GM19239 (cell line): ENCODE measurements around the gene ERVH48-1.
"Not testable (repeated sequence)": the region's sequence is repeated elsewhere in the genome, so short reads cannot be mapped to it uniquely, and the experiment has no call there.

Experiments used
- DNase-seq: peaks from one replicate; pipeline ENCODE4 v3.0.0; 2011; ENCODE audit warnings: low spot score; ENCODE audit not compliant: insufficient read length
- FAIRE-seq: peaks from 2 replicates; lab custom pipeline; 2011; peaks lifted over from hg19 to GRCh38; lab: Jason Lieb, UNC

ERVH48-1 gene

DNA sequence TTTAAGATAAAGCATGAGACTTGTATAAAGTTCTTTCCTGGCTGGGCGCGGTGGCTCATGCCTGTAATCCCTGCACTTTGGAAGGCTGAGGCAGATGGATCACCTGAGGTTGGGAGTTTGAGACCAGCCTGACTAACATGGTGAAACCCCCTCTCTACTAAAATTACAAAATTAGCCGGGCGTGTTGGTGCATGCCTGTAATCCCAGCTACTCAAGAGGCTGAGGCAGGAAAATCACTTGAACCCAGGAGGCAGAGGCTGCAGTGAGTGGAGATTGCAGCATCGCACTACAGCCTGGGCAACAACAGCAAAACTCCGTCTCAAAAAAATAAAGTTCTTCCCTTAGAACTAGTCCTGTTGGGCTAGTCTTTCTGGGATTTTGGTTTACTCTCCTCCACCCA is 13.5 kb downstream of the ERVH48-1 start:
- DNase-seq, FAIRE-seq: not testable (repeated sequence)

DNA sequence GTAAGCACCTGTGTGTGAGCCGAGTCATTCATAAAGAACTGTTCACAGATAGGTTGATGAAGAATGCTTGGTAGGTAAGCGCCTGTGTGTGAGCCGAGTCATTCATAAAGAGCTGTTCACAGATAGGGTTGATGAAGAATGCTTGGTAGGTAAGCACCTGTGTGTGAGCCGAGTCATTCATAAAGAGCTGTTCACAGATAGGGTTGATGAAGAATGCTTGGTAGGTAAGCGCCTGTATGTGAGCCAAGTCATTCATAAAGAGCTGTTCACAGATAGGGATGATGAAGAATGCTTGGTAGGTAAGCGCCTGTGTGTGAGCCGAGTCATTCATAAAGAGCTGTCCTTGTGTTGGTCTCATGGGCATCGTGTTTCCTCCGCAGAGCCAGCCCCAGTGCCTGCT is 16.9 kb downstream of the ERVH48-1 start:
- not testable (repeated sequence) for FAIRE-seq, DNase-seq

DNA sequence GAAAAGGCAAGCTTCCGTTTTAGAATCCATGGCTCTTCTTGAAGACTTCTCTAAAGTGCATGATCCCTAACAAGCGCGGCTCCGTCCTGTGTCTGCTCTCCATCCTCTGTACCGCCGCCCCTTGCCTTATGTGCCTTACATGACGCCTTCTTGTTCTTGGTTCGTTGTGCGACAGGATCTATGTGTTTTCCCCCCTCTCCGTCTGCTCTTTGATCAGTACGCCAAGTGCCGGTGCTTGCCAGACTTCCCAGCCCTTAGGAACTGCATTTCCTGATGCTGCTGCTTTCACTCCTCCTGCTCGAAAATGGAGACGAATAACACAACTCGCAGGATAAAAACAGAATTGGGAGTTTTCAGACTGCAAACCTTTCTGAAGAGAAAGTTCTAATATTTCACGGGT is 19.2 kb downstream of the ERVH48-1 start:
- DNase-seq (no peak), FAIRE-seq (no peak)

GRCh38 chr21:42905195-42905594 is 20.2 kb downstream of the ERVH48-1 start:
- DNase-seq: no peak
- no peak for FAIRE-seq

- FAIRE-seq (no peak), DNase-seq (no peak)
Observed at GRCh38 chr21:42903817-42904216, 21.6 kb downstream of the ERVH48-1 start.

- DNase-seq (no peak), FAIRE-seq (no peak)
Observed at GRCh38 chr21:42900446-42900845, 25.0 kb downstream of the ERVH48-1 start.

DNA sequence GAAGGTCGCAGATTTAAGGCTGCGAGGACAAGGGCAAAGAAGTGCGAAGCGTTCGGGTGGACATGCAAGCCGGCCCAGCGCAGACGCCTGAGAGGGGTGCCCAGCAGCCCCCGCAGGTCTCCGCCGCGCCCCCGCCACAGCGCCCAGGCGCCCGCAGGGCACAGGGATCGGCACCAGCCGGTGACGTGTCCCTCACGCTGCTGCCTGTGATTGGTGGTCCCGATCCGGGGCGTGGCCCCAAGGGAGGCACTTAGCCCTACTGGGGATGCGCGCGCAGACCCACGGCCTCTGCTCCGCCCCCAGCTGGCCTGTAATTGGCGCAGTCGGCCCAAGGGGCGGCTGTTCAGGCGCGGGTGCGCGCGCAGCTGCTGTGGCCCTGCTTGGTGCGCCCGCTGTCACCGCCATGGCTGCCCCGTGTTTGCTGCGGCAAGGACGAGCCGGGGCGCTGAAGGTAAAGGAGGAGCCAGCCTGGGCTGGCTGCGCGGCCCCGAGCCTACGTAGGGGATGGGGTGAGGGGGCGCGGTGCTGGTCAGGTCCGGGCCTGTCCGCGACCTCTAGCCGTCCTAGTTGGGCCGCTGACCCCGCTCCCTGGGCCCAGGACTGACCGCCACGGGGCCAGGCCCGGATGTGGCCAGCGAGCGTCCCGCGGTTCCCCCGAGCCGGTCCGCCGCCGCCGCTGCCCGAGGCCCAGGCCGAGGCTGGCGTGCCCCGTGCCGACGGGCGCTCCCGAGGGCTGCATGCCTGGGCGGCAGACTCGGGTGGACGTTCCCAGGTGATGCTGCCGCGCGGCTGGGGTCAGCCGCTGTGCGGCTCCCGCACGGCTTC is 32.3 kb downstream of the ERVH48-1 start, which contains the start of gene NDUFV3:
NDUFV3 (plus strand) TSS at position 379 of the 825 bp plus-strand sequence; CDS start at position 404, 25 bp downstream.
- DNase-seq: peak; percentile 90
- FAIRE-seq: peak; percentile 98

DNA sequence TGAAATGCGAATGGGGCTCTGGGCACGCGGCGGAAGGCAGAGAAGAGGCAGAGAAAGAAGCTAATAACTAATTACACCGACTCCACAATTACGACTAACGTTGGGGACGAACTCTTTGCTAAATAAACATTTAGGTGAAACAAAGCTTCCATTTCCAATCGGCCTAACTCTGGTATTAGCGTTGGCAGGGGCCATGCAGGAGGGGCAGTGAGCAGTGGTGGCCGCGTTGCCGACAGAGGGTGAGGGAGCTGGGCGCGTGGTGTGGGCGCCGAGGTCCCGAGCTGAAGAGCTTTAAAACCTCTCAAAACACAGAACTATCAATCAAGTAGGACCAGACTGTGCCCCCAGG is 32.9 kb downstream of the ERVH48-1 start:
- DNase-seq (no peak), FAIRE-seq (peak; percentile 40)

- DNase-seq: no peak
- FAIRE-seq: no peak
Observed at GRCh38 chr21:42887326-42887725, 38.1 kb downstream of the ERVH48-1 start.

- DNase-seq (no peak), FAIRE-seq (no peak)
Observed at GRCh38 chr21:42883921-42884320, 41.5 kb downstream of the ERVH48-1 start.

DNA sequence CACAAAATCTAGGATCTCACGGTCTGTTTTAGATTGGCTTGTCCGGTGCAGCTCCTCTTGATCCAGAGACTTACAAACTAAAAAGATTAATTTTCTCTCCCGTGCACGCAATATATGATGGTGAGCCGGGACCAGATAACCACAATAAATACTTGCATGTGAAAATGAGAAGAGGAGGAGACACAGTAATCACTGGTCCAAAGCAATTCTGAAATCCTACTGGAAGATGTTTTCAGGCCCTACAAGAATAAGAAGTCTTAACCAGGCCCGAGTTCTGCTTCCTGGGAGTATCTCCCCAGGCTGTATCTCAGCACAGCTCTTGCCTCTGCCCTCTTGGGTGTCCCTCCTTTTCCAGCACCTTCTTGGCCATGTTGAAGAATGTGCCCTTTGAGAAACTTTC is 45.1 kb downstream of the ERVH48-1 start:
- DNase-seq (no peak), FAIRE-seq (no peak)

DNA sequence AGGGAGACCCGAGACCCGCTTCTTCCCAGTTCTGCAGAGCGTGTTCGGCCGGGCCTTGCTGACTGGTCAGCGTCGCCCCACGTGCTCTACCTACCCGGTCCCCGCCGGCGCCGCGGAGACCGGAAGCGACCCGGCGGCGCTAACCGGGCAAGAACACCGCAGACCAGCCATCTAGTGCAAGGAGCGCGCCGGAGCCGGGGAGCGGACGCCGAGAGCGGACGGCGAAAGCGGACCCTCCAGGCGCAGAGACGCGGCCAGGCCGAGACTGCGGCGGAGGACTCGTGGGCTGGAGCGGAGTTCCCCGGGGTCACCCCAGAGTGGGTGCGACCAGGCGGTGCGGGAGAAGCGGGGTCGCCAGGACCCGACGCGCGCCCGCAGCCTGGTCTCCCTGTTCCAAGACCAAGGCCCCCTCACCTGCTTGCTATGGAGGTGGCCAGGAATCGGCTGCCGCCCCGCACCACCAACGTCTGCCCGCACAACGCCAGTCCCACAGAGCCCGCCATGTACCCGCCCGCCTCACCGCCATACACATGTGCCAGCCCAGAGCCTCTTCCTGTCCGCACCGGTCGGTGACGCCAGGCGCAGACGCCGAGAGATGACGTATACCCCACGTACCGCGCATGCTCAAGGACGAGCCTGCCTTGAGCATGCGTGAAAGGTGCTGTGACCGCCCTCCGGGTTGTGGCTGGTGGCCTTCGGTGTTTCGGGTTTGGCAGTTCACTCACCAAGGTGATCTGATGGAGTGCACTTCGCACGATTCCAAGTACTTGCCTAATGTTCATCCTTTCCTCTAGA is 46.2 kb downstream of the ERVH48-1 start, which contains the start of gene WDR4:
WDR4 (minus strand) TSS at position 547 of the 795 bp plus-strand sequence; CDS start at position 503, 44 bp downstream.
- DNase-seq (peak; percentile 95), FAIRE-seq (peak; percentile 95)

DNA sequence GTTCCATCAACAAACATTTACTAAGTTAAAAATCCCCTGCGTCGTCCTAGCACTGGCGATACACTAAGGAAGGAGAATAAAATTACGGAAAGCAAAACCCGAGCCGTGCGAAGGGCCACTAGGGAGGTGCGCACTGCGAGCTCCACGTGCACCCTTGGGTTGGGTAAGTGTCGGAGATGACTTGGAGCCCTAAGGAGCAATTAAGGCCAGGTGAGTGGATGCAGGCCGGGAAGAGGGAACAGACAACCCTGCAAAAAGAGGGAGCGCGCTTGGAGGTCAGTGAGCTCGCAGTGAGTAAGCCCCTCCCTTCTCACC is 46.8 kb downstream of the ERVH48-1 start:
- no peak for FAIRE-seq
- DNase-seq: no peak

DNA sequence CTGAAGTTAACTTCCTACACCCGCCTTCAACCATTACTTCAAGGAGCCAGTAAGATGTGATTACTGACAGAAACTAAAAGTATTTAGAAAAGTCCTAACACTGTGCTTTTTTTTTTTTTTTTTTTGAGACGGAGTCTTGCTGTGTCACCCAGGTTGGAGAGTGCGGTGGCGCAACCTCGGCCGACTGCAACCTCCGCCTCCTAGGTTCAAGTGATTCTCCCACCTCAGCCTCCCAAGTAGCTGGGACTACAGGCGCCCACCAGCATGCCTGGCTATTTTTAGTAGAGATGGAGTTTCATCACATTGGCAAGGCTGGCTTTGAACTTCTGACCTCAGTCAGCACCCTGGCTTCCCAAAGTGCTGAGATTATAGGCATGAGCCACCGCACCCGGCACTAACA is 49.6 kb downstream of the ERVH48-1 start:
- not testable (repeated sequence) for FAIRE-seq, DNase-seq

GRCh38 chr21:42873096-42873495 is 52.3 kb downstream of the ERVH48-1 start:
- DNase-seq (no peak), FAIRE-seq (no peak)

DNA sequence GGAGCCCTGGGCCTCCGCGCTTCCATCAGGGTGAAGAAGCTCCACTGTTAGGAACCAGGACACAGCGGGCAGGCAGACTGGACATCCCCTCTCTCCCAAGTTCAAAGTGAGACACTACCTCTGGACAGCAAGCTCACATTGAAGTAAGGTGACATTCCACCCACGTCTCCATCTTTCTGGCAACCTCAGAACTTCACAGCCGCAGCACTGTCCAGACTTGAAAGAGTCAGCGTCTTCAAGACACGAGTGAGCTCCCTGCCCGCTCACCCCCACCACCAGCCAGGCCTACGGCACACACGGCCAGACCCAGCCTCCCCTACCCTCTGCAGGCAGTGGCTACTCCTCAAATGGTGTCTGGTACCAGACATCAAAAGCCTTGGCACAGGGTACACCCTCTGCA is 57.2 kb downstream of the ERVH48-1 start:
- DNase-seq (no peak), FAIRE-seq (no peak)
